HG02642 (cell line): ENCODE measurements around the gene PAN3.

Experiments used
- ATAC-seq: cut with Tn5 transposase; IDR thresholded peaks from one replicate; pipeline ENCODE4 v1.9.1; 2021; ENCODE audit warnings: mild to moderate bottlenecking; ENCODE audit not compliant: unreplicated experiment, poor library complexity

PAN3 gene

GRCh38 chr13:28204043-28204442 is 65.7 kb downstream of the PAN3 start:
- ATAC-seq, result no peak

DNA sequence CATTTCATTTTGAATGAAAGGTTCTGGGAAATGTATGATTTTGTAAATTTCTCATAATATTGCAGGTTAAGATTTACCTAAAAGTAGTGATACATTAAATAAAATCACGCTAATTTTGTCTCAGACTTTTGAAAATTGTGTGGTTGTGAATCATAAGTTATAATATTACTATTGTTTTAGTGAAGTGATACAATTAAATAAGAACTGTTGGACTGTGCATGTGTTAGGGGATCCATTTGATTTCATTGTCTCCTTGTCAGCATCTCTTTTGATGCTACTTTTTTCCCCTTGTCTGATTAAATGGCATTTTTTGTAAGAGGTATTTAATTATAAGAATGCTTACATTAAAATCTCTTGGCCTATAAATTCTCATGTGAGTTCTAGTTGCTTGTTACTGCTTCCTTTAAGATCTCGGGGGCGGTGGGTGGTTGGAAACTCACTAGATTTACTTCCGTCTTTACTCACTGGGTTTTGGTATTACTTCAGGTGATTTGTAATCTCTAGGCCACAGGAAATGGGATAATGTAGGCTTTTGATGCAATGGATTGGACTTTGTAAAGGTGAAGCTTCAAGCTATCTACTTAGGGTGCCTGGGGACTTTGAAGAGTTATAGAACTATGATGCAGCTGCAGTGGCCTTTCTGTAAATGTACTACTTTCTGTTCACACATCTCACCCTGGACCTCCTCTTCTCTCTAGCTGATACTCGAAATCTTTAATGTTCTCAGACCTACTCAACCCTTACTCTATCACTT is 66.5 kb downstream of the PAN3 start:
- ATAC-seq, result no peak

DNA sequence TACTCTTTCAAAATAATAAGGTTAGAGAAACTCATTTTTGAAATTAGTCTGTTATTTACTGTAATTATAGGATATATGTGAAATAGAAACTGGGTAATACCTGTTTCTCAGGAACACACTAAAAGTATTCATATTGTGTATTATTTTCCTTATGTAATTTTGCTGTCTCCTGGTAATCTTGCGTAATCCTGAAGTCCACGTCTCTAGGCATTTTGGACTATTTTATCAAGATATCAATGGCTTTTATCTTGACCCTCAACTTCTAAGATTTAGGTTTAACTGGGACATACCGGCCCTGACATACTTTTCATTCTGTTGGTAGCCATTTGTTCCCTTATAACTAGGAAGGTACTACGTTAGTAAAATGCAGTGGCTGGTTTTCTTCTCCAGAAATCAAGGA is 80.3 kb downstream of the PAN3 start:
- no peak for ATAC-seq

- no peak for ATAC-seq
Measured at GRCh38 chr13:28219408-28220099, 81.2 kb downstream of the PAN3 start.

GRCh38 chr13:28220166-28220565 is 81.8 kb downstream of the PAN3 start:
- ATAC-seq, result no peak

- no peak for ATAC-seq
Measured at GRCh38 chr13:28229522-28230411, 91.4 kb downstream of the PAN3 start.

DNA sequence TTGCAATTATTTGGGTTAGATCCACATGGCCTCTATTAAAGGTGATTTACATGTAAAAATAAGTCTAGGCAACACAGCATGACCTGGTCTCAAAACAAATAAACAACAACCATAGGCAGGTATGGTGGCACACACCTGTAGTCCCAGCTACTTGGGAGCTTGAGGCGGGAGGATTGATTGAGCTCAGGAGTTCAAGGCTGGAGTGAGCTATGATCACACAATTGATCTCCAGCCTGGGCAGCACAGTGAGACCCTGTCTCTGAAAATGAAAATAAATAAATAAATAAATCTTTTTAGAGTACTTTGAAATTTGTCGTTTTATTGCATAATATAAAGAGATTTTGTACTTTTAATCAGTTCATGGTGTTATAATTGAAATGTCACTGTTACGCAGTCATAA is 93.3 kb downstream of the PAN3 start:
- ATAC-seq, result no peak

- no peak for ATAC-seq
Measured at GRCh38 chr13:28237944-28238343, 99.6 kb downstream of the PAN3 start.

- no peak for ATAC-seq
Measured at GRCh38 chr13:28239374-28239773, 101.0 kb downstream of the PAN3 start.

- ATAC-seq, result no peak
Measured at GRCh38 chr13:28245465-28245864, 107.1 kb downstream of the PAN3 start.

DNA sequence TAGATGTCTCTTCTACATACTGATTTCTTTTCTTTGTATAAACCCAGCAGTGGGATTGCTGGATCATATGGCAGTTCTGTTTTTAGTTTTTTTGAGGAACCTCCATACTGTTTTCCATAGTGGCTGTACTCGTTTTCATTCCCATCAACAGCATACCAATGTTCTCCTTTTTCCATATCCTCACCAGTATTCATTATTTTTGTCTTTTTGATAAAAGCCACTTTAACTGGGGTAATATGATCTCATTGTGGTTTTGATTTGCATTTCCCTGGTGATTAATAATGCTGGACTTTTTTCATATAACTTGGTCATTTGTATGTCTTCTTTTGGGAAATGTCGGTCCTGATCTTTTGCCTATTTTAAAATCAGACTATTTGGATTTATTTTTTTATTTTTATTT is 108.5 kb downstream of the PAN3 start:
- no peak for ATAC-seq

DNA sequence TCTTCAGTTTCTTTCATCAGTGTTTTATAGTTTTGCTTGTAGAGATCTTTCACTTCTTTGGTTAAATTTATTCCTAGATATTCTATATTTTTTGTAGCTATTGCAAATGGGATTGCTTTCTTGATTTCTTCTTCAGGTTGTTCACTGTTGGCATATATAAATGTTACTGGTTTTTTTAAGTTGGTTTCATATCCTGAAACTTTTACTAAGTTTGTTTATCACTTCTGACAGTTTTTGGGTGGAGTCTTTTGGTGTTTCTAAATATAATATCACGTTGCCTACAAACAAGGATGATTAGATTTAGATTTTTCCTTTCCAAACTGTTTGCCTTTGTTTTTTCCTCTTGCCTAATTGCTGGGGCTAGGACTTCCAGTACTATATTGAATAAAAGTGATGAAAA is 109.7 kb downstream of the PAN3 start:
- ATAC-seq, result no peak

DNA sequence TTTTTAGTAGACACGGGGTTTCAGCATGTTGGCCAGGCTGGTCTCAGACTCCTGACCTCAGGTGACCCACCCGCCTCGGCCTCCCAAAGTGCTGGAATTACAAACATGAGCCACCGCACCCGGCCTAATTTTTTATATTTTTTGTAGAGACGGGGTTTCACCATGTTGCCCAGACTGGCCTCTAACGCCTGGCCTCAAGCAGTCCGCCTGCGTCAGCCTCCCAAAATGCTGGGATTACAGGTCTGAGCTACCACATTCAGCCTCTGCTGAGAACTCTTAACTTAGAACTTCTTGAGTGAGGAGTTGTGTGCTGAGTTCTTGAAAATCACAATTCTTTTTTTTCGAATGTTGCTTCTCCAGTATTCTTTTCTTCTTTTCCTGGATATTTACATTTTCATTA is 112.2 kb downstream of the PAN3 start:
- no peak for ATAC-seq

GRCh38 chr13:28251466-28251865 is 113.1 kb downstream of the PAN3 start:
- no peak for ATAC-seq

- ATAC-seq, result no peak
Measured at GRCh38 chr13:28252547-28252946, 114.2 kb downstream of the PAN3 start.

- no peak for ATAC-seq
Measured at GRCh38 chr13:28257305-28257704, 119.0 kb downstream of the PAN3 start.

DNA sequence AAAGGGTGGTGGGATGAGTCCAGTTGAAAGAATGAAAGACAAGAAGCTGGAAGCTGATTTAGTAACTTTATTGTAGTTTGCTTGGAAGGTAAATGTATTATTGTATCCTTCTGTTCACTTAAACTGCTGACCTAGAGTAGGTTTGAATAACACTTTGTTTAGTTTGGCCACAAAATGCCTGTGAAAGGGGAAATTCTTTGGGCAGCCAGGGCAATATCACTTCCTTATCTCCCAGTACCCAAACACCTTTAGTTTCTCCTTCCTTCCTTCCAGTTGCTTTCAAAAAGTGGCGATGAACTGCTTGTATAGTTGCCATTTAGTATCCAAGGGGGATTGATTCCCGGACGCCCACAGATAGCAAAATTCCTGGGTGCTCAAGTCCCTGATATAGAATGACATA is 120.1 kb downstream of the PAN3 start:
- no peak for ATAC-seq

DNA sequence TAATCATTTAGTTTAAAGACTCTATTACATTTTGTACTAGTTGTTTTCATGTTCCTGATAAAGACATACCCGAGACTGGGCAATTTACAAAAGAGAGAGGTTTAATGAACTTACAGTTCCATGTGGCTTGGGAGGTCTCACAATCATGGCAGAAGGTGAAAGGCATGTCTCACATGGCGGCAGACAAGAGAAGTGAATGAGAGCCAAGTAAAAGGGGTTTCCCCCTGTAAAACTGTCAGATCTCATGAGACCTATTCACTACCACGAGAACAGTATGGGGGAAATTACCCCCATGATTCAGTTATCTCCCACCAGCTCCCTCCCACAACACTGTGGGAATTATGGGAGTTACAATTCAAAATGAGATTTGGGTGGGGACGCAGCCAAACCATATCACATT is 129.2 kb downstream of the PAN3 start:
- no peak for ATAC-seq

DNA sequence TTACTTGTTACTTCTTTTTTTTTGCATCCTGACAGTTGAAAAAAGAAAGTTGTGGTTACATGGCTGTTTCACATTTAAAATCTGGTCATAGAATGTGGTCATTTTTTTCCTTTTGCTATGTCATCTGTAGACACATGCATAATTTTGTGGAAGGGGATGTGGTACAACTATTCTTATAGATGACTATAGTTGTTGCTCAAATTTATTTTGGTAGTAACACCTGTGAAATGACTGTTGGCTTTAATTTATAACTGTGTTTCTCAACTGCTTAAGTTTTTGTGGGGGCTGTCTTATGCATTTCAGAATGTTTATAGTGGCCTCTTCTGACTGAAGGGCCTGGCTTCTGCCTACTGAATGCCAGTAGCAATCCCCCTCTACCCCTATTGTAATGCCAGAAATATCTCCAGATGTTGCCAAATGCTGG is 130.5 kb downstream of the PAN3 start:
- peak; percentile 98 for ATAC-seq

DNA sequence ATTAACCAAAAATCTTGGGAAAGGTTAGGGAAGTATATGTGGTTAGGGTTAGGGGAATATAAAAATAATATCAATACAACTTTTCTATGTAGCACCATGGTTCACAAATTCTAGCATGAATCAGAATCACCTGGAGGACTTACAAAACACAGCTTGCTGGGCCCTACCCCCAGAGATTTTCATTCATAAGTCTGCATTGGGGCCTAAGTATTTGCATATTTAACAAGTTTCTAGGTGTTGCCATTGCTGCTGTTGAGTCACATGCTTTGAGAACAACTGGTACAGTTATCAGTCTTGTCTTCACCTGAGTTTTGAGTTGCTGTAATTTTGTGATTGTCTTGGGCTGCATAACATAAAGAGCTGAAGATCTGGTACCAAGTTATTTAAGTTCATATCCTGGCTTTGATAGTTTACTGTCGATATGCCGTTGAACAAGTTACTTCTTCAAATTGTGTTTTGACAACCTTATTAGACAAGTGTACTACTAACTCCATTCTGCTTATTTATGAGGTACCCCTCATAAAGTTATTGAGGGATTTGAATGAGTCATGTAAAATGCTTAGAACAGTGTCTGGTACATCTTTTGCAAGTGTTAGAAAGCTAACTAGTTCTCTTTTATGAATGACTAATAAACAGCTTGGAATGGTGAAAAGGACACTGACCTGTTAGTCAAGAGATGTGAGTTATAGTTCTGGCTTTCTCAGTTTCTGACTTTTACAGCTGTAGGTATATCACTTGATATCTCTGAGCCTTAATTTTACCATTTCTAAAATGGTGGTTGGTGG is 132.9 kb downstream of the PAN3 start:
- ATAC-seq, result no peak
